Activated naive CD4-positive, alpha-beta T cell treated with anti-CD3 and anti-CD28 coated beads, Interleukin-2, amount 10 ng/mL, durations not matched to agents 7 days and 5 days (primary cell): ENCODE data around the gene CAMK2A.

Experiments
- CTCF ChIA-PET: fragments of 350-600 bp; sonication (Branson Sonifier 250); formaldehyde crosslinking; loops from one replicate; lab custom pipeline; 2021; ENCODE audit warnings: antibody characterized with exemption; lab: Charles Lee
- DNase-seq: peaks from one replicate; pipeline ENCODE4 v3.0.0-alpha.2; 2020
- H3K27ac Mint-ChIP-seq: one replicate; pipeline ENCODE4 v1.8.0; 2021; ENCODE audit warnings: mild to moderate bottlenecking, moderate library complexity, mixed read lengths
- H3K27me3 Mint-ChIP-seq: one replicate; pipeline ENCODE4 v1.8.0; 2021; ENCODE audit warnings: mild to moderate bottlenecking, mixed read lengths
- H3K36me3 Mint-ChIP-seq: one replicate; pipeline ENCODE4 v1.8.0; 2021; ENCODE audit warnings: mixed read lengths
- H3K4me1 Mint-ChIP-seq: one replicate; pipeline ENCODE4 v1.8.0; 2021; ENCODE audit warnings: mixed read lengths
- H3K4me3 Mint-ChIP-seq: one replicate; pipeline ENCODE4 v1.8.0; 2021; ENCODE audit warnings: mild to moderate bottlenecking, moderate library complexity, mixed read lengths
- H3K9me3 Mint-ChIP-seq: one replicate; pipeline ENCODE4 v1.8.0; 2021; ENCODE audit warnings: mixed read lengths

The CAMK2A gene

GRCh38 chr5:150224483-150225027, 65.0 kb downstream of the CAMK2A start:
- no peaks in the 10 kb centered on the region for H3K4me1 Mint-ChIP-seq
- H3K4me3 Mint-ChIP-seq, result no peak overlapping the region
- CTCF ChIA-PET, result interaction anchor here (1.0 kb wide), 1 partner anchor 125 kb away, joined by 3 read pairs; no protein-coding TSS in a partner anchor
- H3K9me3 Mint-ChIP-seq, result no peaks in the 10 kb centered on the region
- no peak for DNase-seq
- H3K27me3 Mint-ChIP-seq, result peaks cover 4% of the 10 kb centered on the region
- no peak overlapping the region for H3K27ac Mint-ChIP-seq
- no peaks in the 10 kb centered on the region for H3K36me3 Mint-ChIP-seq

- H3K27me3 Mint-ChIP-seq, result peaks cover 4% of the 10 kb centered on the region
- DNase-seq, result no peak
- H3K4me3 Mint-ChIP-seq, result no peak overlapping the region
- H3K9me3 Mint-ChIP-seq, result no peaks in the 10 kb centered on the region
- CTCF ChIA-PET, result interaction anchor here (1.0 kb wide), 1 partner anchor 126 kb away, joined by 3 read pairs; no protein-coding TSS in a partner anchor
- H3K27ac Mint-ChIP-seq, result no peak overlapping the region
- no peaks in the 10 kb centered on the region for H3K4me1 Mint-ChIP-seq
- no peaks in the 10 kb centered on the region for H3K36me3 Mint-ChIP-seq
Measured at GRCh38 chr5:150223474-150223873, 66.1 kb downstream of the CAMK2A start.

- H3K4me1 Mint-ChIP-seq, result no peaks in the 10 kb centered on the region
- CTCF ChIA-PET, result no interaction called here
- no peak overlapping the region for H3K27ac Mint-ChIP-seq
- peaks cover 4% of the 10 kb centered on the region for H3K27me3 Mint-ChIP-seq
- H3K9me3 Mint-ChIP-seq, result no peaks in the 10 kb centered on the region
- no peak for DNase-seq
- H3K4me3 Mint-ChIP-seq, result no peak overlapping the region
- H3K36me3 Mint-ChIP-seq, result no peaks in the 10 kb centered on the region
Measured at GRCh38 chr5:150222906-150223305, 66.7 kb downstream of the CAMK2A start.

- Mint-ChIP-seq H3K36me3 (no peaks in the 10 kb centered on the region), H3K4me3 (no peak overlapping the region), H3K27ac (no peak overlapping the region), H3K4me1 (no peaks in the 10 kb centered on the region), H3K9me3 (no peaks in the 10 kb centered on the region), H3K27me3 (peaks cover 18% of the 10 kb centered on the region)
- no peak for DNase-seq
- CTCF ChIA-PET, result no interaction called here
Measured at GRCh38 chr5:150221471-150221870, 68.1 kb downstream of the CAMK2A start.

GRCh38 chr5:150219861-150220260, 69.7 kb downstream of the CAMK2A start:
- no peak overlapping the region for H3K4me3 Mint-ChIP-seq
- no peak for DNase-seq
- peaks cover 33% of the 10 kb centered on the region for H3K27me3 Mint-ChIP-seq
- H3K4me1 Mint-ChIP-seq, result no peaks in the 10 kb centered on the region
- no peaks in the 10 kb centered on the region for H3K9me3 Mint-ChIP-seq
- CTCF ChIA-PET, result interaction anchor here (0.9 to 3.6 kb wide), 7 partner anchors 10 to 386 kb away, joined by 4 to 26 read pairs (median 8); no protein-coding TSS in a partner anchor
- H3K36me3 Mint-ChIP-seq, result no peaks in the 10 kb centered on the region
- H3K27ac Mint-ChIP-seq, result no peak overlapping the region

- no peaks in the 10 kb centered on the region for H3K4me1 Mint-ChIP-seq
- no peak for DNase-seq
- H3K4me3 Mint-ChIP-seq, result no peak overlapping the region
- no peak overlapping the region for H3K27ac Mint-ChIP-seq
- no peaks in the 10 kb centered on the region for H3K9me3 Mint-ChIP-seq
- no peaks in the 10 kb centered on the region for H3K36me3 Mint-ChIP-seq
- CTCF ChIA-PET, result interaction anchor here (1.0 to 3.6 kb wide), 16 partner anchors 9 to 385 kb away, joined by 3 to 26 read pairs (median 6); partner anchors contain the start of gene PDGFRB
- H3K27me3 Mint-ChIP-seq, result peaks cover 40% of the 10 kb centered on the region
Measured at GRCh38 chr5:150219142-150219541, 70.4 kb downstream of the CAMK2A start.

DNA sequence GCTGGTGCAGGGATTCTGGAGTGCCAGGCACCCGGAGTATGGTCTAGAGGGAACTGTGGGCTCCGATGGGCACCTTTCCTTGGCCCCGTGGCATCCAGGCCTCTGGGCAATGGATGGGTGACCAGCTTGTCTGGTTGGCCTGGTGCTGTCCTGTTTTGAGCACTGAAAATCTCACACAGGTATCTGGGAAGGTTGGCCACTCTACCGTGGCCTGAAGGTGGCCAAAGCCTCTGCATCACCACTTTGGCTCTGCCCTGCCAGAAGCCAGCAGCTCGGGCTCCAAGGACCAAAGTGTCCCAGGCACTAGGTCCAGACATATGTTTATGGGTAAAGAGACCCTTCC, 70.9 kb downstream of the CAMK2A start:
- Mint-ChIP-seq H3K36me3 (no peaks in the 10 kb centered on the region), H3K4me3 (no peak overlapping the region), H3K4me1 (no peaks in the 10 kb centered on the region), H3K9me3 (no peaks in the 10 kb centered on the region), H3K27me3 (peaks cover 40% of the 10 kb centered on the region), H3K27ac (no peak overlapping the region)
- DNase-seq, result no peak
- CTCF ChIA-PET, result interaction anchor here (0.7 to 3.6 kb wide), 21 partner anchors 9 to 385 kb away, joined by 3 to 26 read pairs (median 5); partner anchors contain the start of gene PDGFRB

DNA sequence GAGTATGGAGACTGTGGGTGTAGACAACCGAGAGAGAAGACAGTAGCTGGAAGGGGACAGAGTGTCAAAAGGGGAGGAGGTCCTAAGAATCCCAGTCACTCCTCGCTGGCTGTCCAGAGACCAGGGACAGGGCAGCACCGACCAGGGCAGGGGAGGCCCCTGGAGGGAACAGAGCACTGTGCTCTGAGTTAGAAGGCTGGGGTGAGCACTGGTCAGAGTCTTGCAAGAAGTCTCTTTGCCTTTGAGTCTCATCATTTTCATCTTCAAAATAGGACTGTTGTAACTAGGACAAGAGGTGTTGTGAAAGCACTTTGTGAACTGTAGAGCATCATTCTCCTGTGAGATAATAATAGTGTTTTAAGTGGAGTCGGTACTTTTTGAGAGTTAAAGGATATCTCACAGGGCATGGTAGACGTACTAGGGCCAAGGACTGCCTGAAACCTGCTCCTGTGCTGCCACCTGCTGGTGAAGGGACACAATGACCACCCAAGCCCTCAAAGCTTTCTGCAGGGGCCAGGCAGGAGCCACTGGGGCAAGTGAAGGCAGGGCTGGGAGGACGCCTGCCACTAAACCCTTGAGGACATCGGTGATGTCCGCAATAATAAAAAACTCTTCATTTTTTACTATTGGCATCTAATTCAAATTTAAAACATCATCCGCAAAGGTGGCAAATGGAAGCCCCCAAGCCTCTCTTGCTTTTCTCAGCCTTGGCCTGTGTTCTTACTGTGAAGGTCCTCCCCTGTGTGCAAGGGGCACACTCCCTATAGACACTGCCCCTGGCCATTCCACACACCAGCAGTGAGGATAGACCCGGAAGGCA, 71.5 kb downstream of the CAMK2A start:
- Mint-ChIP-seq H3K27me3 (peaks cover 40% of the 10 kb centered on the region), H3K9me3 (no peaks in the 10 kb centered on the region), H3K27ac (no peak overlapping the region), H3K36me3 (no peaks in the 10 kb centered on the region), H3K4me1 (no peaks in the 10 kb centered on the region), H3K4me3 (no peak overlapping the region)
- peak; percentile 89 for DNase-seq
- CTCF ChIA-PET, result interaction anchor here (0.7 to 3.6 kb wide), 20 partner anchors 8 to 384 kb away, joined by 3 to 26 read pairs (median 5); partner anchors contain the start of gene PDGFRB

GRCh38 chr5:150217038-150217437, 72.5 kb downstream of the CAMK2A start:
- Mint-ChIP-seq H3K9me3 (no peaks in the 10 kb centered on the region), H3K36me3 (no peaks in the 10 kb centered on the region), H3K4me1 (no peaks in the 10 kb centered on the region), H3K27ac (no peak overlapping the region), H3K4me3 (no peak overlapping the region), H3K27me3 (peaks cover 44% of the 10 kb centered on the region)
- CTCF ChIA-PET, result interaction anchor here (0.7 to 2.4 kb wide), 5 partner anchors 55 to 152 kb away, joined by 3 to 11 read pairs (median 4); no protein-coding TSS in a partner anchor
- no peak for DNase-seq

GRCh38 chr5:150215979-150216944, 73.3 kb downstream of the CAMK2A start:
- Mint-ChIP-seq H3K9me3 (no peaks in the 10 kb centered on the region), H3K36me3 (no peaks in the 10 kb centered on the region), H3K4me1 (no peaks in the 10 kb centered on the region)

GRCh38 chr5:150214289-150214688, 75.3 kb downstream of the CAMK2A start:
- H3K9me3 Mint-ChIP-seq, result no peaks in the 10 kb centered on the region
- H3K27me3 Mint-ChIP-seq, result peaks cover 66% of the 10 kb centered on the region
- H3K36me3 Mint-ChIP-seq, result no peaks in the 10 kb centered on the region
- H3K27ac Mint-ChIP-seq, result no peak overlapping the region
- CTCF ChIA-PET, result interaction anchor here (0.7 to 1.0 kb wide), 2 partner anchors 15 to 32 kb away, joined by 3 to 4 read pairs; no protein-coding TSS in a partner anchor
- no peak for DNase-seq
- peaks cover 9% of the 10 kb centered on the region for H3K4me1 Mint-ChIP-seq
- no peak overlapping the region for H3K4me3 Mint-ChIP-seq

More at GRCh38 chr5:150215979-150216944, 73.3 kb downstream of the CAMK2A start:
- no peak overlapping the region for H3K4me3 Mint-ChIP-seq
- H3K27me3 Mint-ChIP-seq, result peaks cover 50% of the 10 kb centered on the region
- DNase-seq, result no peak
- no peak overlapping the region for H3K27ac Mint-ChIP-seq
- CTCF ChIA-PET, result interaction anchor here (0.7 to 2.0 kb wide), 7 partner anchors 15 to 295 kb away, joined by 3 to 11 read pairs (median 3); no protein-coding TSS in a partner anchor

- H3K27me3 Mint-ChIP-seq, result peaks cover 74% of the 10 kb centered on the region
- no peak for DNase-seq
- no peaks in the 10 kb centered on the region for H3K9me3 Mint-ChIP-seq
- H3K4me3 Mint-ChIP-seq, result no peak overlapping the region
- no peak overlapping the region for H3K27ac Mint-ChIP-seq
- H3K4me1 Mint-ChIP-seq, result peaks cover 16% of the 10 kb centered on the region
- no peaks in the 10 kb centered on the region for H3K36me3 Mint-ChIP-seq
- CTCF ChIA-PET, result interaction anchor here (0.7 to 1.2 kb wide), 3 partner anchors 14 to 85 kb away, joined by 3 to 4 read pairs (median 3); no protein-coding TSS in a partner anchor
Measured at GRCh38 chr5:150213530-150213929, 76.0 kb downstream of the CAMK2A start.

GRCh38 chr5:150211156-150212030, 78.2 kb downstream of the CAMK2A start:
- peaks cover 22% of the 10 kb centered on the region for H3K4me1 Mint-ChIP-seq
- no peaks in the 10 kb centered on the region for H3K36me3 Mint-ChIP-seq
- no peak overlapping the region for H3K27ac Mint-ChIP-seq
- no peak for DNase-seq
- H3K9me3 Mint-ChIP-seq, result no peaks in the 10 kb centered on the region
- peaks cover 78% of the 10 kb centered on the region for H3K27me3 Mint-ChIP-seq
- no peak overlapping the region for H3K4me3 Mint-ChIP-seq
- CTCF ChIA-PET, result interaction anchor here (0.9 kb wide), 1 partner anchor 49 kb away, joined by 3 read pairs; no protein-coding TSS in a partner anchor
